EL (cell line): ENCODE results near the gene SYCP2.

Experiments
- DNase-seq: peaks from one replicate; pipeline ENCODE4 v3.0.0-alpha.2; 2016

The SYCP2 gene

DNA sequence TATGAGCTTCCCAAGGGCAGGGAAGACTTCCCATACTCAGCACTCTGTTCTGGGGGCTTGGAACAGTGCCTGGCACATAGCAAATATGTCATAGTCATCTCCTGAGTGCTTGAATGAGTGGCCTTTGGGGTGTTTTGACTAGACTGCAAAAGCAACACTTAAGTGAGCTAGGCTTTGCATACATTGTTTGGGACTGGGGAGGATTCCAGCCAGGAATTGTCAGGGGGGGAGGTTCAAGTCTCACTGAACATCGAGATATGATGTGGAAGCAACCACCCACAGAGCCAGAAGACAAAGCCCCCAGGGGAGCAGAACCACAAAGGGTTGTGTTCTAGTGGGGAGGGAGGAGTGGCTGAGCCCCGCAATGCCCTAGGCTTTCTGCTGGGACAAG lies 98.4 kb downstream of the SYCP2 start:
- no peak for DNase-seq

DNA sequence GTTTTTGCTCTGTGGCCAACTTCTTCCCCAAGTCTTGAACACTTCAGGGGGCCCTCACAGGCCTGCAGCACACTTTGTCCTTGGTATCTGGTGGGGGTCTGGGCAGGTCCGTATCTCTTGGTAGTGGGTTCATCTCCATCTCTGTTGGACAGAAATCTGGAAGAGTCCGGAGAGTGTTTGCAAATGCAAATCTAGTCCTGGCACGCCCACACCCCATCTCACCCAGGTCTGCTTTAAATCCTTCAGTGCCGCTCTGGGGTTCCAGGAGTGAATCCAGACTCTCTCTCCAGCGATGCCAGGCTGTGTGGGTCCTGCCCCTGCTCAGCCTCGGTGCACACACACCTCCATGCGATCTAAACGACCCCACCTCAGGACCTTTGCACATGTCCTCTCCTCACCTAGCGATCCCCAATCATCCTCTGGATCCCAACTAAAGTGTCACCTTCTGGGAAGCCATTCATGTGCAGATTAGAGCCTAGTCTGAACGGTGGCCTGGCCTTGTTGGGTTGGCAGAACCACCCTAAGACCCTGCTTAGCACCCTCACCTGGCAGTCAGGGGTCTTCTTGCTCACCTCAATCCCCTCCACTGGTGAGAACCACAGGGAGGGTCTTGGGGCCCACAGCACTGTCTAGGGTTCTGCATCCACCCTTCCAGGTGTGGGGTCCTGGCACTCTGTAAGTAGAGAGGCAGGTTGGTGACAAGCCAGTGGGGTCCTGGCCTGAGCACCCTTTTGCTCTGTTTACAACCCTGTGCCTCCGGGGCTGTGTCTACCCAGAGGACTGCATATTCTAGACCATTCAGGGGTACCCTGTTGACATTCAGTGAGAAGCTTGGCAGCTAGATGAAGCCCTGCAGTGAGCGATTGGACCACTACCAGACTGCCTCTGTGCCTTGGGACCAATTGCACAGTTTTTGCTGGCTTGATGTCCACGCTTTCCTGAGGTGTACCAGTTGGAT lies 100.8 kb downstream of the SYCP2 start:
- DNase-seq = no peak

DNA sequence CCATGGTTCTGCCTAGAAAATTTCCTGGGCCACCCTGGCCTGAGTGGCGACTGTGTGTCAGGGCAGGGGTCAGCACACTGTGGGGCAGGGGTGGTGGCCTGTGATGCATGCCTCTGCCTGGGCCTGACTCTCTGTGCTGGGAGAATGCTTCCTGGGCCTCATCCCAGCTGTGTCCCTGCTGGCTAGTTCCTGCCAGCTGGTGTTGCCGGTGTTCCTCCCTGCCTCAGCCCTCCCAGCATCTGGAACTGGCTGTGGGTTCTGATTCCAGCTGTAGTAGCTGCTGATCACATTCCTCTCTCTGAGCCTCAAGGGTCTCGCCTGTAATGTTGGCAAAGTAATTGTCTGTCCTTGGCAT lies 101.5 kb downstream of the SYCP2 start:
- DNase-seq = no peak

DNA sequence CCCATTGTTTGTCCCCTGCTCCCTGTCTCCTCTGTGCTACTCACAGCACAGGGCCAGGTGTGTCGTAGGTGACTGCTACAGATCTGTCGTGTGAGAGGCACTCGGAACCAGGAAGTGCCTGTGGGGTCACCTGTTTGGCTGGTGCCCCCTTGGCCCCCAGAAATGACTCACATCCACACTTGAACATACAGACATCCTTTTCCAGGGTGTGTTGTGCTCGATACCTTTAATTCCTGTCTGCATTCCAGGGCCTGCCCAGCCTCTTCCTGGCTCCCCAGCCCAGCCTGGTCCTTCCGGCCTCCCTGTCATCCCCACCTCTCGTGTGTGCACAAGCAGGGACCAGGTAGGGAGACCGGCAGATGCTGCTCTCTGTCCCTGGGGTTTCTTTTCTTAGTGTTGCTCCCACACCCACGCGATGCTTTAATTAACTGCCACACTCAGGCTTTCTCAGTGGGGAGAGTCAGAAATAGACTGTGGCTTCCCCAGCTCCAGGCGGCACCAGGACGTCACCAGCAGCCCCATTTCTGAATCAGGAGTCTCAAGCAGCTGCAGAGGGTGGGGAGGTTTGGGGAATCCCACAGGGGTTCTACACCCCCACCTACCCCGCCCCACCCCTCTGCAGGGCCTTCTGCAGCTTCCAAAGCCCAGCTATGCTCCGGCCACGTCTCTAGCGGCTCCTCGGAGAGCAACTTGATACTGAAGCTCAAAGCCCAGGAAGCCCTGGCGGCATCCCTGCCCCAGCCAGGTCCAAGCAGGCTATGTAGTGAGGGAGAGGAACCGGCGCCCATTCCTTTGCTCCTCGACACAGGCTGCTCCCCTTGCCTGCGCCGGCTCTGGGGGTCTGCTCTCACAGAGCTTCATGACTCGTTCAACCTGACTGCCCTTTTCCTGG lies 102.2 kb downstream of the SYCP2 start:
- no peak for DNase-seq

DNA sequence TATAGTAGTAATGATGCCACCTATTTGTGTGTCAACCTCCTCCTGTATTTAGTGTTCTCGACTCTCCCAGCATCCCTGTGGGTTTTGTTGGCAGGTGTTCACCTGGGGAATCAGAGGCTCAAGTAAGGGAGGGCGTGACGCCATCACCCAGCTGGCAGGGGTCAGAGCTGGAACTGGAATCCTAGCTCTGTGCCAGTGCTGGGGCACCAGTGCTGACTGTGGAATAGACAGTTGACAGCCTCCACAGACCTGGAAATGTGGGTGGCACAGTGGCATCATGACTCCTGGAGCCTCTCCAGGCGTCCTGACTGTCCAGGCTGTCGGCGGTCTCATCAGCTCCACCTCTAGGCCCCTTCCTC lies 102.8 kb downstream of the SYCP2 start:
- no peak for DNase-seq

DNA sequence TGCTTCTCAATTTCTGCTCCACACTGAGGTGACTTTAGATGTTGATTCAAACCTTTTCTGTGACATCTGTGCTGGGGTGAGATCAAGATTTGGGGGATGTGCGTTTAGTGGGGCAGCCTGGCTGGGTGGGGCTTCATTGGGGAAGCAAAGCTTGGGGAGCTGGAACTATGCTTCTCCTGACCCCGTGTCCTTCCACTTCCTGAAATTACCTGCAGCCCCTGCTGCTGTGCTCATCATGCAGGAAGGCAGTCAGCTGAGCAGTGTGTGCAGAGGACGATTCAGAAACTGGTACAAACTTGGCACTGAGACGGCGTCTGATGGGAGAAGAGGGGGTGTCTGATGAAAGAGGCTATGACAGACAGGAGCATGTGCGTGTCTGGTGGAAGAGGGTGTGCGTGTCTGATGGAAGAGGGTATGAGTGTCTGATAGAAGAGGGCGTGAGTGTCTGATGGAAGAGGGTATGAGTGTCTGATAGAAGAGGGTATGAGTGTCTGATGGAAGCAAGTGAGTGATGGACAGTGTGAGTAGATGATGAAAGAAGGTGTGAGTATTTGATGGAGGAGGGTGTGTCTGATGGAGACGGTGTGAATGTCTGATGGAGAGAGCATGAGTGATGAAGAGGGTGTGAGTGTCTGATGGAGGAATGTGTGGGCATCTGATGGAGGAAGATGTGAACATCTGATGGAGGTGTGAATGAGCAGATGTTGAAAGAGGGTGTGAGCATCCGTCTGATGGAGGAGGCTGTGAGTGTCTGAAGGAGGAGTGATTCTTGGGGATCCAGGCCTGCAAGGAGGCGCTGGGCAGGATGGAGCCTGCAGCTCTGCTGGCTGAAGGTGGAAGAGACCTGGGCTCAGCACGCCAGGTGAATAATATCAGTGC lies 103.4 kb downstream of the SYCP2 start:
- DNase-seq = no peak

DNA sequence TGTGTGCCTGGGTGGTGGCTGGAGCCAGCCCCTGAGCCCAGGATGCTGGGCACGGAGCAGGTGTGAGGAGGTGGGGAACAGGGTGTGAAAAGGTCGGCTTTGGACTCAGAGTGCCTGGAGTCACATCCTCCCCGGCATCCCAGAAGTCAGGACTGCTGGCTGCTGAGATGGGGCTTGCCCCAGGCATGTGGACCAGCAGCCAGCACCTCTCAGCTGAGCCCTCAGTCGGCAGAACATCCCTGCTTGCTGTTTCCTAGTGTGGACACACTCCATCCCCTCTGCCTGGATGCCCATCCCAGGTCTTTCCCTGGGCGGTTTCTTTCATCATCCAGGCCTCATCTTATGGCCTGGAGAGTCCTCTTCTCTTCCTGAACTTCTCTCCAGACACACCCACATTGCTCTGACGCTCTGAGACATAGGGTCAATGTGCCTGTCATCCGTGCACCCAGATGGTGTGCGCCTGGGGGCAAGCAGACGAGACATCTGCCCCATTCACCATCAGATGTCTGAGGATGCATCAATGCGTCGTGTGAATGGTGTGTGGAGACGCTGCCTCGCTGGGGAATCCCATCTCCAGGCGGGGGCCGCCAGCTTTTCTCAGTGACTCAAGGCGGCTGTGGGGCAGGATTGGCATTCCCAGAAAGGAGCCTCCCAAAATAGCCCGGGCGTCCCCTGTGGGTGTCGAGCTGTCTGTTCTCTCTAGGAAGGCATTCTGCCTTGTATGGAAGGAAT lies 104.2 kb downstream of the SYCP2 start:
- no peak for DNase-seq

DNA sequence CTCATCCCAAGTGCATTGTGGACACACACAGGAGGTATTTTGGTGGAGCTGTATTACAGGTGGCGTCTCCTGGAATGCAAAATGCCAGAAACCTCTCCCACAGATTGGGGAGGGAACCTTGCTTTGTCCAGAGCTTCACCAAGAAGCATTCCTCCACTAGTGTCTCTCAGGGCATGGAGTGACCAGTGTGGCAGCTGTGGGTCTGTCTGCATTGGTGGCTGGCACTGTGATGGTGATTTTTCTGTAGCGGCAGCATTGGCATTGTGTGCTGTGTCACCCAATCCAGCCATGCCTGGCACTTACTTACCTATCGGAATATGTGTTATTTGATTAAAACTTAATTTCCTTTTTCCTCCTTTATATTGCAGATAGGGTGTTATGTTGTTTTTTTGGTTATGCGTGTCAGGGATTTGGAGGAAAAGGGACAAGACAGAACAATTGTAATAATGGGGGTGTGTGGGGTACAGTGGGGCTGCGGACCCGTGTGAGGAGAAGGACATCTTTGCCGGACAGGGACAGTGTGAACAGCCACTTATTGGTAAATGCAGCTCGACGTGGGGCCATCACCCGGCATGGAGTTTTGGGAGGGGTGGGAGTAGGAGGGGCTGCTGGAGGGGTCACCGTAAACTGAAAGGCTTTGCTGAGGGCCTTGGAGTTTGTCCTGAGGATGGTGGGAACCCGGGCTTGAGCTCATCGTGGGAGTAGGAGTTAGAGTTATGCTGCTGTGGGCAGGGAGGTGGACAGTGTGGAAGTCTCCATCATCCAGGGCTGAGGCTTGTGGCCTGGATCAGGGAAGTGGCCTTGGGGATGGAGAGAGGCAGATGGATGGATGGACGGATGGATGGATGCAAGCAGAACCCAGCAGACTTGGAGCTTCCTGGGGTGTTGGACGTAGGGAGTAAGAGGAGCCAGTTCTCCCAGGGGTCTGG lies 105.0 kb downstream of the SYCP2 start:
- DNase-seq = no peak

DNA sequence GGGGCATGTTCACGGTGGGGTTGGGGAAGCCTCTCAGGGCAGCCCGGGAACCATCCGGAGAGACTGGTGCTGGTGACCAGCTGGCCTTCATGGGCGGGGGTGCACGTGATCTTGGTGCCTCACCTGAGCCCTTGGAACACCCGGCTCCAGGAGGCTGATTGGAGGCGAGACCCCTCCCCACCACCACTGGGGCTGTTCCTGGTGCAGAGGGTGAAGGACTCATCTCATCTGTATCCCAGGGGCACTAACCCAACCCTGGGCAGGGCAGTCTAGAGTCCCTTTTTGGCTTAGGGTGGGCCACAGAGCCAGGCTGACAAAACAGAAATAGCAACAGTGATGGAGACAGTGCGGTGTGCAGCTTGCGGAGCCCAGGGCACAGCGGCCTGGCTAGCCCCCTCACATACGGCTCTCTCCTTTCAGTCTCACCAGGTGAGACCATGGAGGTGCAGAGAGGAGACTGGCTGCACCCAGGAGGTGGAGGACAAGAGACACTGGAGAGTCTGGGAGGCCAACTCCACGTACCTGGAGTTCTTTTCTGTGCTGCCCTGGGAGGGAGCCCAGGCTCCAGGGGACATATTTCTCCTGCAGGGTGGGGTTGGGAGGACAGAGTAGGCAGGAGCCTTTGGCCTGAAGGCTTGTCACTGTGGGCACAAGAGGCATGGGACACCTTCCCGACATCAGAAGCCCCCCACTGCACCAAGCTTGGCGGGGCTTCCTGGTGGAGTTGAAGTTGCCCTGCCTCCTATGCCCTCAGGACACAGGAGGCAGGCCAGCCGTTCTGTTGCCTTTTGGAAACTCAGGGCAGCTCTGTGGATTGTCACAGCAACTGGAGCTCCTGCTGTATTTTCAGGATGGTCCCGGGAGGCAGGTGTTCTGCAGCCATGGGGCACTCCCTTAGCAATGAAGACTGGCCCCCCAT lies 106.0 kb downstream of the SYCP2 start:
- no peak for DNase-seq

DNA sequence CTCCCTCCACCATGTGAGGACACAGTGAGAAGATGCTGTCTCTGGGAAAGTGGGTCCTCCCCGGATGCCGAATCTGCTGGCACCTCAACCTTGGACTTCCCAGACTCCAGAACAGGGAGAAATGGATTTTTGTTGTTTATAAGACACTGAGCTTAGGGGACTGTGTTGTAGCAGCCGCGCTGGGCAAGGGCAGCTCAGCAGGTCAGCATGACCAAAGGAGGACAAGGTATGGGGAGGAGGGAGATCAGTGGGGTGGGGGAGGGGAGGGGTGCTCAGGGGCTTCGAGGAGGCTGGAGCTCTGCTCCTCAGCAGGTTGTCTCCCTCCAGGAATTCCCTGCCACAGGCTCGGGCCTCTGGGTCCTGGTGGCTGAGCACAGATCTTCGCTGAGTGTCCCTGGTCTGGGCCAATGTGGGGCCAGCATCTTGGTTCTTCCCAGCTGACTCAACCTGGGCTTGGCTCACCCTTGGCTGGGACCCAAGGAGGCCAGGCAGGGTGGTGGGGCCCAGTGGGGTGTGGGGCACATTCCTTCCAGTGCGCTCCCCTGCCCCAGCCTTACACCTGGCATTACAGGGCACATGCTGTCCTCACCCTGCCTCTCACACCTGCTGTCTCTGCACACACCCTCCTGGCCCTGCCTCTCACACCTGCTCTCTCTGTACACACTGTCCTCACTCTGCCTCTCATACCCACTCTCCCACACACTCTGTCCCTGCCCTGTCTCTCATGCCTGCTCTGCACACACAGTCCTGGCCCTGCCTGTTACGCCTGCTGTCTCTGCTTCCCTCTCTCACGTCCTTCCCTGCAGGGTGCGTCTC lies 107.3 kb downstream of the SYCP2 start:
- no peak for DNase-seq

DNA sequence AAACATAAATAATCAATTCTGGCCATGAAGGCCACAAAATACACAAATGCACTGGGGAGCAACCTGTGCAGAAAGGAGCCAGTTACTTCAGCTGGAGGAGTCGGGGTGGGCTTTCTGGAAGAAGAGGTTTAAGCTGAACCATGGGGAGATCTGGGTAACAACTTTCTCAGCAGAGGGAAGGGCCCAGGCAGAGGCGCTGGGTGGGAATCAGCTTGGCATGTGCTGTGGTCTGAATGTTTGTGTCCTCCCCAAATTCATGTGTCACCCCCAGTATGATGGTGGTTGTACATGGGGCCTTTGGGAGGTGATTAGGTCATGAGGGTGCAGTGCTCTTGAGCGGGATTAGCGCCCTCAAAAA lies 107.9 kb downstream of the SYCP2 start:
- DNase-seq = no peak

DNA sequence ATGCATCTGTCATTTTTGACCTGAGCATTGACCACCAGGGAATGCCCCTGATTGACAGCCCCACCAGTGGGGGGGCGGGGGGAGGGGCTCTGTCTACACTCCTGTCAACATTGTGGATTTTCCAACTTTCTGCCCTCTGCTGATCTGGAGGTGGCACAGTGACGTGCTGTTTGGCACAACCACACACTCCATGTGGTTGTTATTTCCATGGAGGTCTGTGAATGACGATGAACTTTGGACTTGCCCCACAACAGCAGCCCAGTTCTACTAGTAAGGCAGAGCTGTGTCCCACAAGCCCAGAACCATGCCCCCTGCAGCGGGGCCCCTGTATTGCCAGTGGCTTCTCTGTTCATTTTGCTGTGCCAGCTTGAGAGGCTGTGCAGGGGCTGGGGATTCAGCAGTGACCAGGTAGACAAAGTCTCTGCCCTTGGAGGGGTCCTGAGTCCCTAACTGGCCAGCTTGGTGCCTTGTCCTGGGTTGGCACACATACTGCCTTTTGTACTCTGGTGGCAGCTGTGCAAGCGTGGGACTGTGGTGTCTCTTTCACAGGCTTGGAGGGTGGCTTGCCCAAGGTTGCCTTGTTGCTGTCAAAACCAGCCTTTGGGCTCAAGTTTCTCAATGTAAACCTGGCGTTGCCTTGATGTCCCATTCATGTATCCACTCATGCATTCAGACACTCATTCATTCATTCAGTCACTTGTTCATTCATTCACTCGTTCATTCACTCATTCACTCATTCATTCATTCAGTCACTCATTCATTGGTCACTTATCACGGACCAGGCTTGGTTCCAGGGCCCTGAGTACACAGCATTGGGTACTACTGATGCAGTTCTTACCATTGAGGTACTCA lies 108.5 kb downstream of the SYCP2 start:
- DNase-seq = no peak

DNA sequence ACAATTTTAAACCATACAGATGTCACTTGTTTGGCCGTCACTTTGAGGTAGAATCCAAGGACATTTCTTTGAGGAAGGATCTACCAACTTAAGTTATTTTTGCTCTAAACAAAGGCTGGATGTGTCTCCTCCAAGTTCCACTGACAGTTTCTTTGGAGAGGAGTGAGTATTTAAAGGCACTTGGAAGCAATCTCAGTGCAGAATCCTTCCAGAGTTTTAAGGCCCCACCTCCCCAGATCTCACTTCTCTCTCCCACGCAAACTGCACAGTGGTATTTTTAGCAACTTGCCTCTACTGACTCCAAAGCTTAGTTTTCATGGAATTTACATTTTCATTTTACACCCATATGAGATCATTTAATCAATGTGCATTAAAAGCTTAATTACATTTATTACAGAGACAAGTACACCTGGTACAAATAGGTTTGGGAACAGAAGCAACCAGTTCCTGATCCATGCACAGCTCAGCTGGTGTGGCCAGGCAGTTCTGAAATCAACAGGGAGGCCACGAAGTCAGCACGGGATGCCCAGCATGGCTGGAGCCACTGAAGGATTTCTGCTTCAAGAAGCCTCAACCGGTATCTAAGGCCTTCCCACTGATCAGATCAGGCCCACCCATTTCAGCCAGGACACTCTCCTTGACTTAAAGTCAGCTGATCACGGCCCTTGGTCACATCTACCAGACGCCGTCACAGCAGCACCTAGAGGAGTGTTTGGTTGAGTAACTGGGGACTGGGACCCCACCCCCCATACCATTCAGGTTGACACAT lies 109.8 kb downstream of the SYCP2 start:
- no peak for DNase-seq

DNA sequence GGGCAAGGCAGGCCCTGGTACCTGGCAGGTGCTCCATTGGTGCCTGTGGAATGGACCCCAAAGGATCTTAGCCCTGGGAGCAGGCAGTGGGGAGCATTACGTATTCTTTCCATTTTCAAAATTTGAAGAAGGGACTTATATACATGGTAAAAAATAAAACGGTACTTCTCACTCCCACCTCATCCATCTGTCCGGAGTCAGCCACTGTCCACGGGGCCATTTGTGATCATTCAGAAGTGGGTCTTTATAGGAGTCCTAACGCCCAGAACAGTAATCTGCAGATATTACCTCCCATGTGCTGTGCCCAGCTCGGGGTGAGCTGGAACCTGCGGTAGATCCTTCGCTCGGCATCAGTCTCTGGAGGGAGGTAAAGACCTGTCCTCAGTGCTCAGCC lies 110.4 kb downstream of the SYCP2 start:
- DNase-seq = no peak

DNA sequence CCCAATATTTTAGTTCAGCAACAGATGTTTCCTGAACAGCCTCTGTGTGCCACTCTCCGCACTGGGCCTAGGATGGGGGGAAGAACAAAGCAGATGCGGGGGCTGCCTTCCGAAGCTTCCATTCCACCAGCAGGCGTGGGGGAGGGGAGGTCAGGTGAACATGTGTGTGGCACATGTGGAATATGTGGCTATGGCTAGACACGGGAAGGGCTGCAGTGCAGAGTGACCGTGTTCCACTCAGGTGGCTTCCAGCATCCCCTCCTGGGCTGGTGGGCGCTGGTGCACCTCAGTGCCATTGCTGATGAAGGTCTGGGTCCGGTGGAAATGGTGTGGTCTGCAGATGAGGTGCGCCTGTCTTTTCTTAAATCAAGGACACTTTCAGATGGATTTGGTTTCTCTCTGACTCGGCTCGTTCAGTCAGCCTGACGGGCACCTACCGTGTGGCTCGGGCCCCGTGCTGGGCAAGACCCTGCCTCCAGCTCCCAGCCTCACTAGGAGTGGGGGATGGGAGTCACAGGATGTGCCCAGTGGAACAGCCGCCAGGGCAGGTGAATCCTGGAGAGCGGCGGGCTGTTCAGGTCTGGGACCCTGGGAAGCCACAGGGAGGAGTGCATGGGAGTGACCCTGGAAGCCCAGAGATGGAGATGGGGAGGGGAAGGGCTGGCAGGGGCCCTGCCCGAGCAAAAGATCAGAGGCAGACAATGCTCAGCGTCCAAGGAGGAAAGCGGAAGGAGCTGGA lies 111.0 kb downstream of the SYCP2 start:
- no peak for DNase-seq

DNA sequence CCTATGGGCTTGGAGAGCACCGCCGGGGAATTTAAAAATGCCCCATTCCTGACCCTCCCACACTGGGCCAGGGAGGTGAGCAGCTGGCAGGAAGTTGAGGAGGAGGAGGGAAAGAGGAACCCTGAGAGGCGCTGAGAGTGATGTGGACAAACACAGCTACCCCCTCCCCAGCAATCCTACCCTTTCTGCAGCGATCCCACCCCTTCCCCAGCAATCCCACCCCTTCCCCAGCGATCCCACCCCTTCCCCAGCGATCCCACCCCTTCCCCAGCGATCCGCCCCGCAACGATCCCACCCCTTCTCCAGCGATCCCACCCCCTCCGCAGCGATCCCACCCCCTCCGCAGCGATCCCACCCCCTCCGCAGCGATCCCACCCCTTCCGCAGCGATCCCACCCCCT lies 111.6 kb downstream of the SYCP2 start:
- no peak for DNase-seq

DNA sequence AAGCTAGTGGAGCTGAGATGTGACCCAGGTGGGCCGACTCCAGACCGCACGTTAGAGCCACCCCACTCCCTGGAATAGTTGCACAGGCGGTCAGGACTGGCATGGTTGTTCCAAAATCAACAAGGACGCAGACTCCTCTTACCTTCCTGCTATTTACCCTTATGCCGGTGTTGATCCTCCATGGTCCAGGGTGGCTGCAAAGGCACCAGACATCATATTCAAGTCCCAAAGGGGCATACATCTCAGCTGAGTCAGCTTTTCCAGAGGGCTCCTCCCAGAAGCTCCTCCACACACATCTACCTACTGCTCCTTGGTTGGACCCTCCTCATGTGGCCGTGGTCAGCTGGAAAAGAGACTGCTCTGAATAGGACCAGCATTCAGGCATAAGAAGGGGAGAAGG lies 112.2 kb downstream of the SYCP2 start:
- DNase-seq = no peak
